HG02588 (cell line): Measurements from ENCODE around the gene HDAC1.
A peak's percentile ranks its signal among the peaks of the same experiment; 100 is the strongest.
"Not testable (repeated sequence)": the region's sequence is repeated elsewhere in the genome, so short reads cannot be mapped to it uniquely, and the experiment has no call there.

Experiments used
- ATAC-seq: cut with Tn5 transposase; IDR thresholded peaks from one replicate; pipeline ENCODE4 v1.9.1; 2021; ENCODE audit warnings: mild to moderate bottlenecking, moderate library complexity; ENCODE audit not compliant: unreplicated experiment

Gene HDAC1

GRCh38 chr1:32291708-32292538, at the start of gene HDAC1:
HDAC1 (plus strand) TSS chr1:32292083; CDS start chr1:32292170, 87 bp downstream.
- peak; percentile 97 for ATAC-seq

GRCh38 chr1:32242341-32242851, 49.5 kb upstream of the HDAC1 start:
- no peak for ATAC-seq

GRCh38 chr1:32246888-32247273, 45.0 kb upstream of the HDAC1 start, which contains the start of gene FAM167B:
FAM167B (plus strand) TSS chr1:32247222; CDS start chr1:32247422, 200 bp downstream.
- no peak for ATAC-seq

DNA sequence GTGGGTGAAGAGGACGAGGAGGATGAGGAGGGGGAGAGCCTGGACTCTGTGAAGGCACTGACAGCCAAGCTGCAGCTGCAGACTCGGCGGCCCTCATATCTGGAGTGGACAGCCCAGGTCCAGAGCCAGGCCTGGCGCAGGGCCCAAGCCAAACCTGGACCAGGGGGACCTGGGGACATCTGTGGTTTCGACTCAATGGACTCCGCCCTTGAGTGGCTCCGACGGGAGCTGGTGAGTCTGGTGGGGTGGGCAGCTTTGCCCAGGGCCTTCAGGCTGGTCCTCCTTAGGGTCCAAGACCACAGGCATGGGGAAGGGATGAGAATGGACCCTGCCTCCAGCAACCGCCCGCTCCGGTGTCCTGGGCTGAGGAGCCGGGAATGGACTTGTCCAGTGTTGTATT, 44.4 kb upstream of the HDAC1 start:
- ATAC-seq: no peak

- no peak for ATAC-seq
Observed at GRCh38 chr1:32247983-32248889, 43.6 kb upstream of the HDAC1 start.

DNA sequence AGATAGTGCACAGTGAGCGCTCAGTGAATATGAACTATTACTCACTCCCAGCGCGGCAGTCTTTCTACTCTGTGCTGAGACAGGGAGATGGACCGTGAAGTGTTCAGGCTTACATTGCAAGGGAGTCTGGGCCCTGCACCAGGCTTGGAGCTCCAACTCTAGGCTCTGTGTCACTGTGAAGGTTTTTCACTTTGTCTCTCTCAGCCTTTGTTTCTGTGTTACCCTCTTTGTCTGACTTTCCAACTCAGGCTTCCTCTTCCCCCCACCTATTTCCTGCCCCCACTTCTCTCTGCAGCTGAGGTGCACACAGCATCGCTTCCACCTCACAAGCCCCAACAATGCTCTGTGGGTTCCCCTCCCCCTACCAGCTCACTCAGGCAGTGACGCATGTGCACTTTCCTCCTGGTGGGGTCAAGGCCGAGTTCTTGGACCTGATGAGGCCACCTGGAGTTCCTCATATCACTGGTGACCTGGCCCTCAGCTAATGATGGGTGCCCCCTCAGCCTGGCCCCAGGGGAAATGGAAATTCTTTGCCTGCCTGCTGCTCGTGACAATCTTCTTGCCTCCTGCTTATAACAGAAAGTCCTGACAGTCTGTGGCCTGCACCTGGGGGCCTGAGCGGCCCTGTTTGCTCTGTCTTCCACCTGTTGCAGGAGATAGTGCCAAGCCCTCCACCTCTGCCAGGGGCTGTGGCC, 41.9 kb upstream of the HDAC1 start:
- peak; percentile 58 for ATAC-seq

DNA sequence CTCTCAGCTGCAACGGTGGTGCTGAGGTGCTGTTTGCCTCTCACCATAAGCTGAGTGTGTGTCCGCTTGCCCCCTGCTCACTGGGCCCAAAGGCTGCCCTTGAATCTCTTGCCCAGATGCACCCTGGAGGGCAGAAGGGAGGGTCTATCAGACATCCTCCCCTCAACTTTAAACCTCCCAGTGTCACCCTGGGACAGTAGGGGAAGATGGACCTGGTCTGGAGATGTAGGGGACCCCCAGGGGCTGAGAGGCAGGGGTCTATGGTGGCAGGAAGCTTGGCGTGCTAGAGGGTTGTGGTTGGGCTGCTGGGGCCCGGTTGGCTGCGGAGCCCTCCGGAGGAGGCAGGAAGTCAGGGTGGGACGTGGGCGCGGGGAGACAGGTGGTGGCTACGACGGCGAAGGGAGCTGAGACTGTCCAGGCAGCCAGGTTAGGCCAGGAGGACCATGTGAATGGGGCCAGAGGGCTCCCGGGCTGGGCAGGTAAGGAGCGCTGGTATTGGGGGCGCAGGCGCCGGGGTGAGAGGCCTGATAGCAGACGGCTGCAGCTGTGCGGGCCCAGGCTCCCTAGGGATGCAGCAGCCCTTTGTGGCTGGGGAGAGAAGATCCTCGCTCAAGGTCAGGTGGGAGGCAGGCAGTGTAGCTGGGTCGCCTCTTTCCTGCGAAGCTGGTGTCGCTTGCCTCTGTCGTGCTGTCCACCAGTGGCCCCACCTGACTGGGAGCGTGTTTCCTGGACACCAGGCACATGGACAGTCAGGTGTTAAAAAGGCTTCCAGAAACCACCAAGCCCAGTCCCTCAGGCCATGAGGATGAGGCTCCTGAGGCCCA, 40.8 kb upstream of the HDAC1 start, which contains the start of gene LCK:
Gene LCK (plus strand): TSS at position 373 of the 824 bp plus-strand sequence. CDS start 23,065 bp downstream, outside the sequence.
- no peak for ATAC-seq

DNA sequence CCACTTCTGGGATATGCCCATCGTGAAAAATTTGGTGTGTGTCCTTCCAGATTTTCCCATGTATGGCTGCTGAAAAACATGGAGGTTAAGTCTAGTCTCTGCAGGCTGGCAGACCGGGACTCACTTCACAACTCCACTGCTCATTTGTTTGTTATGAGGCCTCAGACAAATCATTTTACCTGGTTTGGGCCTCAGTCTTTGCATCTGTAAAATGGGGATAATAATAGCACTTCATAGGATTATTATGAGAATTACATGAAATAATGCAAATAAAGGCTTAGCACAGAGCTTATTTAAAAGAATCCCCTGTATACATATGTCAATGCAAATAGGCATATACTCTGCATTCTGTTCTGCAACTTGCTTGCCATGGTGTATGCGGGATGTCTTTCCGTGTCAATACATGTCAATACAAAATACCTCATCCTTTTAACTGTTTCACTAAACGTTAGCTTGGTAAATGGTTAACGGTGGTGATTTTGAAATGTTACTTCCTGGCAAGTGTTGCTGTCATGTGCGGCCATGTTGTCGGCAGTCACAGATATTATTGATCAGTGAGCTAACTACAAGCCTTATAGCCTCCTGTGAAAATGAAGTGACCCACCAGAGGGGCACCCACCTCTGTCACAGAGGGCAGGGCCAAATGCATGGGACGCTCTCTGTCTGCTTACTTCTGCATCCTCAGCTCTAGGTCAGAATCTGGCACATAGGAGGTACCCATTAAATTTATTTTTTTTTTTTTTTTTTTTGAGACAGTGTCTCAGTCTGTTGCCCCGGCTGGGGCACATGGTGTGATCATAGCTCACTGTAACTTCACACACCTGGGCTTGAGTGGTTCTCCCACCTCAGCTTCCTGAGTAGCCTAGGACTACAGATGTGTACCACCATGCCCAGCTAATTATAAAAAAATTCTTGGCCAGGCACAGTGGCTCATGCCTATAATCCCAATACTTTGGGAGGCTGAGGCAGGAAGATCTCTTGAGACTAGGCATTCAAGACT, 36.5 kb upstream of the HDAC1 start:
- no peak for ATAC-seq

- ATAC-seq: no peak
Observed at GRCh38 chr1:32256473-32257226, 35.2 kb upstream of the HDAC1 start.

- no peak for ATAC-seq
Observed at GRCh38 chr1:32257227-32257508, 34.7 kb upstream of the HDAC1 start.

GRCh38 chr1:32263236-32263593, 28.7 kb upstream of the HDAC1 start:
- ATAC-seq: not testable (repeated sequence)

- ATAC-seq: no peak
Observed at GRCh38 chr1:32263744-32264143, 28.1 kb upstream of the HDAC1 start.

DNA sequence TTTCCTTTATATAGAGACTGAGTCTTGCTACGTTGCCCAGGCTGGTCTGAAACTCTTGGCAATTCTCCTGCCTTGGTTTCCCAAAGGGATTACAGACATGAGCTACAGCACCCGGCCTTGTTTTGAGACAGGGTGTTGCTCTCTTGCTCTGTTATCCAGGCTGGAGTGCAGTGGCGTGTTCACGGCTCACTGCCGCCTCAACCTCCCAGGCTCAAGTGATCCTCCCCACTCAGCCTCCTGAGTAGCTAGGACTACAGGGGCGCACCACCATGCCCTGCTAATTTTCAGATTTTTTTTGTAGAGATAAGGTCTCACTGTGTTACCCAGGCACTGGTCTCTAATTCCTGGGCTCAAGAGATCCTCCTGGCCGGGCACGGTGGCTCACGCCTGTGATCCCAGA, 26.0 kb upstream of the HDAC1 start:
- ATAC-seq: no peak

- ATAC-seq: no peak
Observed at GRCh38 chr1:32266921-32267591, 24.8 kb upstream of the HDAC1 start.

DNA sequence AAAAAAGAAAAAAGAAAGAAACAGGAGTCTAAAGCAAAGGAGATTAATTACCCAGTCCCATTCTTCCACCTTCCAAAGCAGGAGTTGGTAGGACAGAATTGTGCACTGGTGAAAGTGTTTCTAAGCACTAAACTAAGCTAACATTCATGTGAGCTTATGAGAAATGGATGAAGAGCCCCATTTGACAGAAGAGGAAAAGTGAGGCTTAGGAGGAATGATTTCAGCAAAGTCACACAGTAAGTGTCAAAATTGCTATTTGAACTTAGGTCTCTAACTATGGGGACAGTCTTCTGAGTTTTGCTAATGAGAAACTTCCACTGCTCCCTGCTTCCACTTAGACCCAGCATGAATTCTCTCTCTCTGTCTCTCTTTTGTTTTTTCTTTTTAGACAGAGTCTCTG, 22.1 kb upstream of the HDAC1 start:
- ATAC-seq: no peak

GRCh38 chr1:32272557-32273390, 19.1 kb upstream of the HDAC1 start:
- no peak for ATAC-seq
